Measurements from ENCODE around the gene AKAP9. TPM values are rescaled to one million over a fixed set of nuclear protein-coding genes. Genes with fewer than 3 reads are reported as not detected.
"Not testable (repeated sequence)": the region's sequence is repeated elsewhere in the genome, so short reads cannot be mapped to it uniquely, and the experiment has no call there.

AKAP9 gene
- total RNA-seq, 1 donor from 2014 or later, result 101 TPM

DNA sequence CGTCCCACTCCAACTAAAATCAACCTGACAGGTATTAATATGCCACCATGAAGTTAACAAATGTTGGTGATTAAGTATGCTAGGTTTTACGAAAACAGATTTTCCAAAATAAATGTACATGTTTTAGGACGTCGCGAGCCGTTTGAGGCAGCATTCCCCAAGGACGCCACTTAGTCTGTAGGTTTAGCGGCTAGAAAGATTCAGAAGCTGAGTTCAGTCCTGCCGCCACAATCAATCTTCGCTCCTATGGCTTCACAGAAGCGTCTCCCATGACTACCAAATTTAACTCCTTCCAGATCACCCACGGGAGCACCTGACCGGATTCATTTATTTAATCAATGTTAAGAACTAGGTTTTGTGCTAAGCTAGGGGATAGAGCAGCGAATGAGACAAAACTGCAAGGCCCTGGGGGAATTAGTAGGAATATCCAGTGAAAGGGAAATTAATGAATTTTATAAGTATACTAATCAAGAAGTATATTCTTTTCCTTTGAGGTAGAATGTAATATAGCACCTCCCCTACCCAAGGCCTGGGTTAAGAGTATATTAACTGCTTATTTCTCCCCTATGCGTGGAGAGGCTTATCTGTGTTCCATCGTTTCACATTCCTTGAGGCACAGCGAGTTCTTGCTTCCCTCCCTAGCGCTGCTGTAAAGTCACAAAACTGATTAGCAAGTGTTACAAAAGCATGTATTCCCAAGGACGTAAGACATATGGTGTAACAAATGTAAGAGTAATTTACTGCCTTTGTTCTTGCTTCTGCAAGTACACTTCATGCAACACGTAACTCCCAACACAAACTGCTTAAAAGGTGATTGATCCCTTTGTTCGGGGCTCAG, 194.6 kb downstream of the AKAP9 start:
- DNase-seq, result peak; percentile 70

DNA sequence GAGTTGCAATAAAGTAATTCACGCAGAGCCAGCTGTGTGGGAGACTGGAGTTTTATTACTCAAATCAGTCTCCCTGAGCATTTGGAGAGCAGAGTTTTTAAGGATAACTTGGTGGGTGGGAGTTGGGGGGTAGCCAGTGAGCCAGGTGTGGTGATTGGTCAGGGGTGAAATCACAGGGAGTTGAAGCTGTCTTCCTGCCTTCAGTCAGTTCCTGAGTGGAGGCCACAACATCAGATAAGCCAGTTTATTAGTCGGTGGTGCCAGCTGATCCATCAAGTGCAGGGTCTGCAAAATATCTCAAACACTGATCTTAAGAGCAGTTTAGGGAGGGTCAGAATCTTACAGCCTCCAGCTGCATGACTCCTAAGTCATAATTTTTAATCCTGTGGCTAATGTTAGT, 196.9 kb downstream of the AKAP9 start:
- DNase-seq, result no peak

DNA sequence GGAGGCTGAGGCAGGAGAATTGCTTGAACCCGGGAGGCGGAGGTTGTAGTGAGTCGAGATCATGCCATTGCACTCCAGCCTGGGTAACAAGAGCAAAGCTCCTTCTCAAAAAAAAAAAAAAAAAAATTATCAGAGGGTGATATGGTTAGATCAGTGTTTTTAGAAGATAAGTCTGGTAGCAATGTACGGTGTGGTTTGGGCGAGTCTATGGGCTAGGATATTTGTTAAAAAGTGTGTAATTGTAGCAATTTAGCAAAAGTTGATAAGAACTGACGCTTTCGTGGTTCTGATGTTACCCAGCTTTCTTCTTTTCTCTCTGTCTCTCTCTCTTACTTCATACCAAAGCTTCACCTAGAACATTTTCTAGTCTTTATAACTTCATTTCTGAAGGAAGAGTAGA, 200.5 kb downstream of the AKAP9 start:
- DNase-seq, result no peak

DNA sequence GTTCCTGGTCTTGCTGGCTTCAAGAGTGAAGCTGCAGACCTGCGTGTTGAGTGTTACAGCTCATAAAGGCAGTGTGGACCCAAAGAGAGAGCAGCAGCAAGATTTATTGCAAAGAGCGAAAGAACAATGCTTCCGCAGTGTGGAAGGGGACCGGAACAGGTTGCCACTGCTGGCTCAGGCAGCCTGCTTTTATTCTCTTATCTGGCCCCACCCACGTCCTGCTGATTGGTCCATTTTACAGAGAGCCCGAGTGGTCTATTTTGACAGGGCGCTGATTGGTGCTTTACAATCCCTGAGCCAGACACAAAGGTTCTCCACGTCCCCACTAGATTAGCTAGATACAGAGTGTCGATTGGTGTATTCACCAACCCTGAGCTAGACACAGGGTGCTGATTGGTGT, 202.1 kb downstream of the AKAP9 start:
- not testable (repeated sequence) for DNase-seq

- DNase-seq, result not testable (repeated sequence)
These were observed 202.7 kb downstream of the AKAP9 start for GRCh38 chr7:92143192-92143880.

DNA sequence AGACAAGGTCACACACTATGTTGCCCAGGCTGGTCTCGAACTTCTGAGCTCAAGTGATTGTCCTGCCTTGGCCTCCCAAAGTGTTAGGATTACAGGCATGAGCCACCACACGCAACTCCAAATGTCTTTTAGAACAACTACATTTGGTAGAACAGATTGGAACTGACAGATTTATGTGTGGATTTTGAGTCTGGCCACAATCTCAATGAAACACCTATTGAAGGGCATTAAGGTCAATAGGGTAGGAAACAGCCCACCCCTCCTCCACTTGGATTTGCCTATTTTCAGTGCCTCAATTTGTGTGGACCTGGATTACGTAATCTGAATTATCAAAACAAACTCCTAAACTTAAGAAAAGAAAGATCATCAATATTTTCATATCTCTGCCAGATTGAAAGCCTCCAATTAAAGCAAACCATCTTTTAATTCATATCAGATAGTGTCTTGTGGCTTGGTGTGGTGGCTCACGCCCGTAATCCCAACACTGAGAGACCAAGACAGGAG, 209.1 kb downstream of the AKAP9 start:
- no peak for DNase-seq

DNA sequence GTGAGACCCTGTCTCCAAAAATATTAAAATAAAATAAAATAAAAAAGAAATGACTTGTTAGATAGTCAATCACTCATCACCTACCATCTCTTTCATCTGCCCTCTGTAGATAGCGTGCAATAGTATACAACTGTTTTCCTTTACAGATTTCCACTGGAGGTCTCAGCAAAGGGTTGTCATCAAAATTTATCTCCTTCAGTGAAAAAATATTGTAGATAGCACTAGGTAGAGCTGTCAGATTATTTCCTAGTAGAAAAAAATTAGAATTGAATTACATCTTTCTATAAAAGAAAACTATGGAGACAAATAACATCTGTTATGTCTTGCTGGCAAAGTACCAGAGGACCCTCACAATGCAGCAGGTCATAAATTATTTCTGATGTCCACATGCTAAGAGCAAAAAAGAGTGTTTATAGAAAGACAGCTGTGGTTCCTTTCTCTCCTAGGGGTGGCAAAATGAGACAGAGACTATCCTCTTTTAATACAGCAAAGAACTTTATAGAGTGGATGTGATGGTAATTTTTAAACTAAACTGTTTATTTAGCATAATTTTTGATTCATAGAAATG, 209.9 kb downstream of the AKAP9 start:
- DNase-seq, result no peak

- no peak for DNase-seq
These were observed 214.6 kb downstream of the AKAP9 start for GRCh38 chr7:92155108-92155739.

DNA sequence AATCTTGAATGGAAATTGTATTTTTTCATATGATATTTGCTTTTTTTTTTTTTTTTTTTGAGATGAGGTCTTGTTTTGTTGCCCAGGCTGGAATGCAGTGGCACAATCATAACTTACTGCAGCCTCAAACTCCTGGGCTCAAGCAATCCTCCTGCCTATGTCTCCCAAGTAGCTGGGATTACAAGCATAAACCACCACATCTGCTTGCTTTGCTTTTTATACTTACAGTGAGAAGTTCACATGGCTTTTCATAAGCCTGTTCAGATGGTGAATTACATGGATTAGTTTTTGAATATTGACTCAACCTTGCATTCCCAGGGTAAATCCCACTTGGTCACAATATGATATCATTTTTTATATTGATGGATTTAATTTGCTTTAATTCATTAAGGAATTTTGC, 216.3 kb downstream of the AKAP9 start:
- no peak for DNase-seq

DNA sequence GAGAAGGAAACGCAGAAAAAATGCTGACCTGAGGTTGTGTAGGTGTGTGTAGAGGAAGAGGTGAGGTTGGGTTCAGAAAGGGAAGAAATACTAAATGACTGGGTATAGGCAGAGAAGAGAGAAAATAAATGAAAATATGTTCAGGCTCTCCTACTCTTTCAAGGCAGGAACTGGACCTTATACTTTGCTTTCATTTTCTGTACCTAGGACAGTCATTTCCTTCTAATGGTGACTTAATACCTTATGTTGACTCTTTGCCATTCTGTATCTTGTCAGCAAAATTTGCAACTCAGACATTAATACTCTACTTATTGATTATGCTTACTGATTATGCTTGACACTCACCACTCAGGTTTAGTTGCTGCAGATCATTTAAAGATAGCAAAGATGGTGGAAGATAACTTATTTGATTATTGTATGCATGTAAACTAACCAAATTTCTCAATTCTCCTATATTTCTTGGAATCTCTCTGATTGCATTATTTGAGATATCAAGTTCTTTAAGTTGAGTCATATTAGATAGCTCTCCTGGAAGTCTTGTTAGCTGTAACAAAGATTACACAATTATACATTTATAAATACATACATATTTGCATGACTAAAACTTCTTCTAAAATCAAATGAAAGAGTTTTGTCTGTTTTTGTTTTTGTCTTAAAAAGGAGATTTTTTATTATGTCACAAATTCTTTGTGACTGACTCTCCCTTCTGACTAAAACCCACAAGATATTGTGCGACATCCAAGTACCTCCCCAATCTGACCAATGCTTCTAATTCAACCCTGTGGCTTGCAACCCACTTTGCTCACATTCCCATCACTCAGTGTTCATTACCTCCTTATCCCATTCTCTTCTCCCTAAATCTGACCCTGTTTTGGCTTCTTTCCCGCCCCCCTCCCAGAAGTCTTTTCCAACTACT, 218.3 kb downstream of the AKAP9 start:
- DNase-seq, result no peak

Other genes starting within 250 kb of the AKAP9 start
- gene MTERF1, start 60.2 kb upstream of the AKAP9 start, total RNA-seq, result 8.9 TPM
- 87.1 TPM for gene CYP51A1, start 193.6 kb downstream of the AKAP9 start, total RNA-seq
- 0.30 TPM for gene LRRD1, start 238.3 kb downstream of the AKAP9 start, total RNA-seq